ENCODE measurements around the gene USP7. TPM values are rescaled to one million over a fixed set of nuclear protein-coding genes. Genes with fewer than 3 reads are reported as not detected.

USP7 gene
- total RNA-seq, 1 experiment from 2014 or later = 73.8 TPM

DNA sequence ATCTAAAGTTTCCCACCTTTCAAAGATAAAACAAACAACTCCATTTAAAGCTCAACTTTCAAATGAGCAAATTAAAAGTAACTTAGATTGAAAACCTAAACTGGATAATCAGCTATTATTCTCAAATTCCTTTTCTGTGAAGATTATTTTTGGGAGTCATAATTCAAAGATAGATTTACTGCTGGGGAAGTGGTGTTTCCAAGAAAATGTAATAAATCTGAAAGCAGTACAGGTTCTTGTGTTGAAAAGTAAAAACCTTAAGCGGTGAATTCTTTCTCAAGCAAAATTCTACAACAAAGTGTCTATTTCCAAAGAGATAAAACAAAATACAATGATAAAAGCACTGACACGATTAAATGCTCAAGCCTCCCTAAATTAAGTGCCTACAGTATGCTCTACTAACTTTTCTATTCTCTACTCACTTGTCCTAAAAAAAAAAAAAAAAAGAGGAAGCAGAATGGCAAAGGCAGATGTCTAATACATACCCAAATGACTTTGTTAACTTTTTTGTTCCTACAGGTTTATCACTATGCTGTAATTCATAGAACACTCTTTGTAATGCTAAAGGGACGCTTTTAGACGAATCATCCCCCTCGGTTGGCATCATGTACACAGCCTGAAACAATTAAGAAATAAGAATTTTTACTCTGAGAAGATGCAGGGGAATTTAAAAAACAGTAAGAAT, 47.0 kb downstream of the USP7 start:
- ChIA-PET POLR2A (ENCODE audit: unreplicated experiment) (no interaction called here), CTCF (no interaction called here)
- BruUV-seq (replicated peaks) = no TSS peak
- ATAC-seq (no peak), DNase-seq (no peak)
- no peak overlapping the region for H3K4me2 ChIP-seq (ENCODE audit: low read length)
- no peaks in the 10 kb centered on the region for H3K9me3 ChIP-seq (ENCODE audit: low read length)
- no peak overlapping the region for H2AFZ ChIP-seq (ENCODE audit: low read length)
- no peaks in the 10 kb centered on the region for H3K27me3 ChIP-seq (ENCODE audit: low read length)
- intact Hi-C loops (cut with micrococcal nuclease) = no loop called here
- peaks cover 8% of the 10 kb centered on the region for H3K4me1 ChIP-seq (ENCODE audit: insufficient read depth, low read length)
- H3K9ac ChIP-seq (ENCODE audit: low read length) = no peak overlapping the region
- 0 out of 2 replicates have a peak, but pooled peaks cover 4% of the 10 kb centered on the region for H3K79me2 ChIP-seq (ENCODE audit: low read length)
- H3K9me2 ChIP-seq (replicated peaks; ENCODE audit: low read length) = no peaks in the 10 kb centered on the region
- H3K27ac ChIP-seq (ENCODE audit: low read length) = no peak overlapping the region
- no peak overlapping the region for H3K4me3 ChIP-seq (ENCODE audit: low read length)
- no peak for TF ChIP-seq EZH2phosphoT487 (IDR thresholded peaks at IDR 0.05; ENCODE audit: borderline replicate concordance, low read length)
- TF ChIP-seq EZH2 (IDR thresholded peaks at IDR 0.05; ENCODE audit: low read length, unreplicated experiment) = no peak
- TF ChIP-seq CTCF (conservative IDR thresholded peaks at IDR 0.05; ENCODE audit: low read depth, low read length) = no peak
- no peaks in the 10 kb centered on the region for H3F3A ChIP-seq (ENCODE audit: low read length, unreplicated experiment)
- H4K20me1 ChIP-seq (ENCODE audit: low read length) = no peaks in the 10 kb centered on the region
- H3K36me3 ChIP-seq (ENCODE audit: low read depth, low read length) = peaks cover 47% of the 10 kb centered on the region

DNA sequence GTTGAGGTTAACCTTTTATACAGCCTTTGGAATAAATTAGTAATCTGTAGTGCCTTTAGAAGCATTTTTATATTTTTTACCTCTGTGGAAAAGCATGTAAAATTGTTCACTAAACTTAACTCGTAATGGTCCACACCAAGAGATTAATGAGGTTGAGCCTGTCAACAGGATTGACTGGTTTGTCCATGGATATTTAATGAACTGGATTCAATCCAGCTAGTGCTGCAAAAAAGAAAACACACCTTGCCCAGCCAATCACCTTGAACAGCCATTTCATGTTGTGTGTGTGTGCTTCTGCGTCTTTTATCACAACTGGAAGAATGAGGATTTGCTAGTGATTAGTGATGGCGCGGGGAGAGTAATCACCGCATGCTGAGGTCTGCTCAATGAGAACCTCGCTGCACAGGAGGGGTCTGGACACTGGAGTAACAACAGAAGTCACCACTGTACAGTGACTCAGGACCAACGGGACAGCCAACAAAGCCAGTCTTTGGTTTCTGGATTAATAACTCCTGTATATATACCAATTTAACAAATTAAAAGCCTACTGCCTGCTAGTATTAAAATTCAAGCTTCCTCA, 47.9 kb downstream of the USP7 start:
- no peak for ATAC-seq
- intact Hi-C loops (cut with micrococcal nuclease) = no loop called here
- peaks cover 15% of the 10 kb centered on the region for H3K4me1 ChIP-seq (ENCODE audit: insufficient read depth, low read length)
- H3F3A ChIP-seq (ENCODE audit: low read length, unreplicated experiment) = no peaks in the 10 kb centered on the region
- 0 out of 2 replicates have a peak, but pooled peaks cover 4% of the 10 kb centered on the region for H3K79me2 ChIP-seq (ENCODE audit: low read length)
- no peak for TF ChIP-seq CTCF (conservative IDR thresholded peaks at IDR 0.05; ENCODE audit: low read depth, low read length)
- TF ChIP-seq EZH2 (IDR thresholded peaks at IDR 0.05; ENCODE audit: low read length, unreplicated experiment) = no peak
- no peak for TF ChIP-seq EZH2phosphoT487 (IDR thresholded peaks at IDR 0.05; ENCODE audit: borderline replicate concordance, low read length)
- ChIA-PET POLR2A (ENCODE audit: unreplicated experiment) (no interaction called here), CTCF (no interaction called here)
- H4K20me1 ChIP-seq (ENCODE audit: low read length) = peaks cover 2% of the 10 kb centered on the region; the same call in 1 of the 2 replicates
- H3K9me3 ChIP-seq (ENCODE audit: low read length) = no peaks in the 10 kb centered on the region
- no peak for DNase-seq
- no TSS peak for BruUV-seq (replicated peaks)
- H3K9me2 ChIP-seq (replicated peaks; ENCODE audit: low read length) = no peaks in the 10 kb centered on the region
- H3K36me3 ChIP-seq (ENCODE audit: low read depth, low read length) = peaks cover 48% of the 10 kb centered on the region
- H3K27me3 ChIP-seq (ENCODE audit: low read length) = no peaks in the 10 kb centered on the region
- no peak overlapping the region for H3K4me2 ChIP-seq (ENCODE audit: low read length)
- H3K9ac ChIP-seq (ENCODE audit: low read length) = no peak overlapping the region
- H3K4me3 ChIP-seq (ENCODE audit: low read length) = no peak overlapping the region
- H3K27ac ChIP-seq (ENCODE audit: low read length) = no peak overlapping the region
- H2AFZ ChIP-seq (ENCODE audit: low read length) = no peak overlapping the region

DNA sequence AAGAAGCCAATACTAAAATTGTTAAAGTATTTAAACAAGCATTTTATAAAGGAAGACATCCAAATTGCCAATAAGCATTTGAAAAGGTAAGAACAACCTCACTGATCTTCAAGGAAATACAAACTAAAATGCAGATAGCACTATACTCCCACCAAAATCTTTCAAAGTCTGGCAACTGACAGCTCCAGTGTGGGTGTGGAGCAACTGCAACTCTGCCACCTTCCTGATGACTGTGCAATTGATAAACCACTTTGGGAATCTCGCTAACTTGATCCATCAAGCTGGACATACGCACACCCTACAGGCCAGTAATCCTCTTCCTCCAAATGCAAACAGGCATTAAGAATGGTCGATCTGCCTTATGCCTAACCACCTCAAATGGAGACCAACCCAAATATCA, 49.6 kb downstream of the USP7 start:
- intact Hi-C loops (cut with micrococcal nuclease) = no loop called here
- H3F3A ChIP-seq (ENCODE audit: low read length, unreplicated experiment) = no peaks in the 10 kb centered on the region
- CTCF ChIA-PET = no interaction called here
- no peaks in the 10 kb centered on the region for H3K27me3 ChIP-seq (ENCODE audit: low read length)
- H3K9me2 ChIP-seq (replicated peaks; ENCODE audit: low read length) = no peaks in the 10 kb centered on the region
- no peak for ATAC-seq
- POLR2A ChIA-PET (ENCODE audit: unreplicated experiment) = no interaction called here
- peaks cover 40% of the 10 kb centered on the region for H3K36me3 ChIP-seq (ENCODE audit: low read depth, low read length)
- H4K20me1 ChIP-seq (ENCODE audit: low read length) = peaks cover 4% of the 10 kb centered on the region; the same call in 1 of the 2 replicates
- peaks cover 15% of the 10 kb centered on the region for H3K4me1 ChIP-seq (ENCODE audit: insufficient read depth, low read length)
- H3K4me3 ChIP-seq (ENCODE audit: low read length) = no peak overlapping the region
- H3K9me3 ChIP-seq (ENCODE audit: low read length) = no peaks in the 10 kb centered on the region
- no peak overlapping the region for H3K9ac ChIP-seq (ENCODE audit: low read length)
- H2AFZ ChIP-seq (ENCODE audit: low read length) = no peak overlapping the region
- peaks cover 9% of the 10 kb centered on the region; the same call in 1 of the 2 replicates for H3K79me2 ChIP-seq (ENCODE audit: low read length)
- BruUV-seq (replicated peaks) = no TSS peak
- no peak for TF ChIP-seq EZH2phosphoT487 (IDR thresholded peaks at IDR 0.05; ENCODE audit: borderline replicate concordance, low read length)
- no peak for TF ChIP-seq CTCF (conservative IDR thresholded peaks at IDR 0.05; ENCODE audit: low read depth, low read length)
- no peak for TF ChIP-seq EZH2 (IDR thresholded peaks at IDR 0.05; ENCODE audit: low read length, unreplicated experiment)
- no peak overlapping the region for H3K4me2 ChIP-seq (ENCODE audit: low read length)
- no peak overlapping the region for H3K27ac ChIP-seq (ENCODE audit: low read length)
- DNase-seq = no peak
